GM18505 (cell line): ENCODE measurements around the gene TIGD1.

Experiments used
- ATAC-seq: cut with Tn5 transposase; IDR thresholded peaks from one replicate; pipeline ENCODE4 v1.9.1; 2021; ENCODE audit not compliant: unreplicated experiment
- POLR2A ChIP-seq: IDR thresholded peaks from 4 replicates; pipeline ENCODE4 v1.6.1; 2011; ENCODE audit warnings: borderline replicate concordance; ENCODE audit not compliant: insufficient read depth, insufficient read length; ENCODE audit errors: extremely low read depth

Gene TIGD1

DNA sequence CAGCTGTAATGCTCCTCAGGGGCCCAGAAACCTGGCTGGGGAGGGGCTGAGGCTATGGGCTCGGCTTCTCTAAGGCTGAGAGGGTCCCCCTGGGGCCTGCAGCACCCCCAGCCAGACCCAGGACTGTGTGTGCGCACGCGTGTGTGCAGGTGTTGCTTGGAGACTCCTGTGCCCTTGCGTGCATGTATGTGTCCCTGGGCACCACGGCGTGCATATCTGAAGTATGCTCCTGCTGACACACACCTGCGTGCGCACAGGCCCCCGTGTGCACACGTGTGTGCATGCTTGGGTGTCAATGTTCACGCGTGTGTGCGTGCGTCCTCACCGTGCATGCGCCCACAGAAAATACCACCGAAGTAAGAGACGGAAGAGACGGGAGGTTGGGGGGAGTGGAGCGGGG, 47.8 kb downstream of the TIGD1 start:
- TF ChIP-seq POLR2A: no peak
- ATAC-seq: no peak

DNA sequence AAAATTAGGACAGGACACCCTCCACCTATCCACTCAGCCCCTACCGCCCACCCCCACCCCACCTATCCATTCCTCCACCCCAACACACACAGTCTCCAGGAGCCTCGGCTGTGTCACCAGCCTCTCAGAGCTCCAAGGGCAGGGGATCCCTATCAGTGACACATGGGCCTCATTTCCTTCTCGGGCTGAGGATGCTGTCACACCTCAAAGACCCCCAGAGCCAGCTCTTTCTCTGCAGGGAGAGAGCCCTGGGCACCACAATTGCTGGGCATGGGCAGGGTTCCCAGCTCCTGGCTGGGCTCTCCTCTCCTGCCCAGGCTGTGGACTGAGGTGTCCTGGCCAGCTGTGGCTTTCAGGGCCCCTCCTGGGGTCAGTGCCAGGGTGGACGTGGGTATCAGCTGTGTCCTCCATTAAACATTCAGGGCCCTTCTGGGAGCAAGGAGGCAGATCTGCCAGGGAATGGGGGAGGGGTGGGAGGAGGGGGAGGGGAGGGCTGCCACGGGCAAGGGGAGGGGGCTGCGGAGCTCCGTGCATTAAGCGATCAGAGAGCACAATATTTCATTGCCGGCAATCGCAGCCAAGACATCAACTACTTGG, 48.5 kb downstream of the TIGD1 start:
- no peak for TF ChIP-seq POLR2A
- ATAC-seq: no peak

GRCh38 chr2:232501331-232501771, 49.0 kb downstream of the TIGD1 start:
- ATAC-seq: no peak
- no peak for TF ChIP-seq POLR2A

DNA sequence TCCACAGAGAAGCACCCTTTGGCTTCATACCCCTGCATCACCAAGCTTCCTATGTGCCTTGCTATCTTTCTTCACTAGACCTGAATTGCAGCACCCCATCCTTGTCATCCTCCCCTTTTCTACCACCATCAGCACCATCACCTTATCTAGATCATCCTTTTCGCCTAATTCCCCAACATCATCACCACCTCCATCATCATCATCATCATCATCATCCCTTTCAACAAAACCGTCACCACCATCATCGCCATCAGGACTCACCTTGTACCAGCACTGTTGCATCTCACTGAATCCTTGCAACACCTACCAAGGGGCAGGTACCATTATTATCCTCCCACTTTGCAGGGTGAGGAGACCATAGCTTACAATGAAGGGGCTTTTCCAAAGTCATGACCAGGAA, 51.9 kb downstream of the TIGD1 start:
- TF ChIP-seq POLR2A: no peak
- ATAC-seq: no peak
